Keratinocyte (primary cell): ENCODE results near the gene CD101. TPM values are rescaled to one million over a fixed set of nuclear protein-coding genes. Genes with fewer than 3 reads are reported as not detected.

Experiments used
- DNase-seq: peaks from one replicate; pipeline ENCODE4 v3.0.0-alpha.2; 2011; ENCODE audit warnings: low read depth, missing footprints, low spot score
- FAIRE-seq: peaks from 2 replicates; lab custom pipeline; 2011; peaks lifted over from hg19 to GRCh38; lab: Jason Lieb, UNC
- H2AFZ ChIP-seq: 2 replicates; pipeline ENCODE4 v1.6.0; 2012; ENCODE audit warnings: low read length, control low read depth, inconsistent platforms; ENCODE audit not compliant: control insufficient read depth
- H3K27ac ChIP-seq: 2 replicates; pipeline ENCODE4 v1.5.1; 2011; ENCODE audit warnings: low read length; ENCODE audit not compliant: control insufficient read depth, insufficient read depth
- H3K27me3 ChIP-seq: 3 replicates; pipeline ENCODE4 v1.6.0; 2011; ENCODE audit warnings: low read length; ENCODE audit not compliant: control insufficient read depth, insufficient read depth; ENCODE audit errors: extremely low read depth
- H3K36me3 ChIP-seq, 2 experiments: 2 replicates in 1 of 2; 3 replicates in 1 of 2; pipeline ENCODE4 v1.5.1; 2011; ENCODE audit warnings: low read length in 2 of 2, mild to moderate bottlenecking in 1 of 2; ENCODE audit not compliant: control insufficient read depth in 2 of 2, insufficient read depth in 2 of 2; ENCODE audit errors: extremely low read depth in 1 of 2
- H3K4me1 ChIP-seq: 3 replicates; pipeline ENCODE4 v1.5.1; 2011; ENCODE audit warnings: low read length; ENCODE audit not compliant: control insufficient read depth, insufficient read depth; ENCODE audit errors: extremely low read depth
- H3K4me2 ChIP-seq: 3 replicates; pipeline ENCODE4 v1.6.0; 2011; ENCODE audit warnings: low read depth, low read length; ENCODE audit not compliant: control insufficient read depth, insufficient read depth; ENCODE audit errors: extremely low read depth
- H3K4me3 ChIP-seq, 3 experiments: fragments of 200-600 bp in 1 of 3; sonication (generic) in 1 of 3; 2 replicates in 2 of 3; 3 replicates in 1 of 3; pipeline ENCODE4 v1.5.1; 2011 to 2016; ENCODE audit warnings: low read length in 3 of 3, mild to moderate bottlenecking in 3 of 3, control low read depth in 2 of 3, inconsistent platforms in 1 of 3, low read depth in 1 of 3, mixed read lengths in 1 of 3, mixed run types in 1 of 3, moderate library complexity in 1 of 3; ENCODE audit not compliant: control insufficient read depth in 2 of 3, insufficient read depth in 2 of 3; ENCODE audit errors: extremely low read depth in 1 of 3
- H3K79me2 ChIP-seq: 2 replicates; pipeline ENCODE4 v1.6.0; 2012; ENCODE audit warnings: low read length; ENCODE audit not compliant: control insufficient read depth, insufficient read depth
- H3K9ac ChIP-seq: 3 replicates; pipeline ENCODE4 v1.6.0; 2011; ENCODE audit warnings: low read length; ENCODE audit not compliant: control insufficient read depth, insufficient read depth; ENCODE audit errors: extremely low read depth
- H3K9me1 ChIP-seq: 3 replicates; pipeline ENCODE4 v1.6.0; 2011; ENCODE audit warnings: low read length; ENCODE audit not compliant: control insufficient read depth, insufficient read depth; ENCODE audit errors: extremely low read depth
- H3K9me3 ChIP-seq: 2 replicates; pipeline ENCODE4 v1.5.1; 2012; ENCODE audit warnings: low read depth, low read length; ENCODE audit not compliant: control insufficient read depth
- H4K20me1 ChIP-seq: 3 replicates; pipeline ENCODE4 v1.6.0; 2011; ENCODE audit warnings: low read length; ENCODE audit not compliant: control insufficient read depth, insufficient read depth; ENCODE audit errors: extremely low read depth
- EZH2 ChIP-seq: IDR thresholded peaks from one replicate; pipeline ENCODE4 v1.6.1; 2012; ENCODE audit warnings: inconsistent platforms, mild to moderate bottlenecking, low read length, moderate library complexity
- dilution Hi-C: fragments of 300-500 bp; cut with MboI; formaldehyde crosslinking; loops from one replicate; pipeline ENCODE4 v1.7.0; 2020; ENCODE audit warnings: low sequenced_read_pairs; ENCODE audit not compliant: extremely low pct_ligation_motif_present
- polyA plus RNA-seq, 5 experiments: library from polyadenylated mRNA; depleted of rRNA in 3 of 5; stranded (reverse) in 3 of 5; stranded (forward) in 1 of 5; unstranded in 1 of 5; fragments of >200 nt; gene quantifications; 1 replicate in 1 of 5; 2 replicates in 3 of 5; 3 replicates in 1 of 5; pipeline versions ENCODE4 v1.2.1 to v1.2.3, GENCODE V29; 2011 to 2012; ENCODE audit warnings: missing spikeins in 2 of 5, low read depth in 1 of 5, low replicate concordance in 1 of 5
- TF ChIP-seq, protein P1 (sequence below), 3 experiments: IDR thresholded peaks in 1 of 3; conservative IDR thresholded peaks in 1 of 3; optimal IDR thresholded peaks in 1 of 3; 2 replicates in 2 of 3; 3 replicates in 1 of 3; pipeline versions ENCODE3 to v1.5.1; 2011; ENCODE audit warnings: low read length in 3 of 3, mild to moderate bottlenecking in 3 of 3, moderate library complexity in 2 of 3, control low read depth in 1 of 3, inconsistent platforms in 1 of 3; ENCODE audit not compliant: insufficient read depth in 2 of 3; ENCODE audit errors: extremely low read depth in 1 of 3

Gene CD101
- polyA plus RNA-seq, 1 donor (not counting 4 experiments of a cell fraction or from before 2014, with no cell fraction given), result 1.8 TPM

DNA sequence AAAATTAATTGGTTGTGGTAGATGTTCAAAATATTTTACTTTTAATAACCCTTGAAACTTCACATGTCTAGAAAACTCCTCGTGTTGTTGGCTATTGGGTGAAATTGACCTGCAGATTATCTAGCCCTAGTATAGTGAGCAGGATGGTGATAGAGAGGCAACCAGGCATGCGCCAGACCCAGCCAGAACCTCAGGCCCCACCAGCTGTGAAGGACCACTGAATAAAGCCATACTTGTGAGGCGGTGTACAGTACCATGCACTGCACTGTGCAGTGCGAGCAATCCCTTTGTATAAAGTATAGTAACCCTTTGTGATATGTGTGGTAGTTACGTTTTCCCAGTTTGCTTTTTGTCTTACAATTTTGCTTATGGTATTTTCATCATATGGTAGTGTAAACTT lies 67.0 kb downstream of the CD101 start:
- H4K20me1 ChIP-seq, result no peaks in the 10 kb centered on the region
- H3K9me1 ChIP-seq, result no peaks in the 10 kb centered on the region
- no peak overlapping the region for H3K27ac ChIP-seq
- H3K27me3 ChIP-seq, result no peaks in the 10 kb centered on the region
- H2AFZ ChIP-seq, result no peak overlapping the region
- dilution Hi-C loops, result no loop called here
- no peaks in the 10 kb centered on the region for H3K9me3 ChIP-seq
- H3K9ac ChIP-seq, result no peak overlapping the region
- no peaks in the 10 kb centered on the region for H3K4me1 ChIP-seq
- H3K79me2 ChIP-seq, result peaks cover 5% of the 10 kb centered on the region
- peaks cover 0 to 6% of the 10 kb centered on the region in 2 experiments for H3K36me3 ChIP-seq
- DNase-seq (no peak), FAIRE-seq (no peak)
- H3K4me2 ChIP-seq, result no peak overlapping the region
- no peak overlapping the region for H3K4me3 ChIP-seq
- TF ChIP-seq EZH2, result no peak
- TF ChIP-seq, protein P1, sequence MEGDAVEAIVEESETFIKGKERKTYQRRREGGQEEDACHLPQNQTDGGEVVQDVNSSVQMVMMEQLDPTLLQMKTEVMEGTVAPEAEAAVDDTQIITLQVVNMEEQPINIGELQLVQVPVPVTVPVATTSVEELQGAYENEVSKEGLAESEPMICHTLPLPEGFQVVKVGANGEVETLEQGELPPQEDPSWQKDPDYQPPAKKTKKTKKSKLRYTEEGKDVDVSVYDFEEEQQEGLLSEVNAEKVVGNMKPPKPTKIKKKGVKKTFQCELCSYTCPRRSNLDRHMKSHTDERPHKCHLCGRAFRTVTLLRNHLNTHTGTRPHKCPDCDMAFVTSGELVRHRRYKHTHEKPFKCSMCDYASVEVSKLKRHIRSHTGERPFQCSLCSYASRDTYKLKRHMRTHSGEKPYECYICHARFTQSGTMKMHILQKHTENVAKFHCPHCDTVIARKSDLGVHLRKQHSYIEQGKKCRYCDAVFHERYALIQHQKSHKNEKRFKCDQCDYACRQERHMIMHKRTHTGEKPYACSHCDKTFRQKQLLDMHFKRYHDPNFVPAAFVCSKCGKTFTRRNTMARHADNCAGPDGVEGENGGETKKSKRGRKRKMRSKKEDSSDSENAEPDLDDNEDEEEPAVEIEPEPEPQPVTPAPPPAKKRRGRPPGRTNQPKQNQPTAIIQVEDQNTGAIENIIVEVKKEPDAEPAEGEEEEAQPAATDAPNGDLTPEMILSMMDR (optimal IDR thresholded peaks at IDR 0.05 in 1 of 3, IDR thresholded peaks at IDR 0.05 in 1 of 3, conservative IDR thresholded peaks at IDR 0.05 in 1 of 3; ENCODE audit: extremely low read depth in 1 of 3, insufficient read depth in 2 of 3, low read length in 3 of 3), result no peak

DNA sequence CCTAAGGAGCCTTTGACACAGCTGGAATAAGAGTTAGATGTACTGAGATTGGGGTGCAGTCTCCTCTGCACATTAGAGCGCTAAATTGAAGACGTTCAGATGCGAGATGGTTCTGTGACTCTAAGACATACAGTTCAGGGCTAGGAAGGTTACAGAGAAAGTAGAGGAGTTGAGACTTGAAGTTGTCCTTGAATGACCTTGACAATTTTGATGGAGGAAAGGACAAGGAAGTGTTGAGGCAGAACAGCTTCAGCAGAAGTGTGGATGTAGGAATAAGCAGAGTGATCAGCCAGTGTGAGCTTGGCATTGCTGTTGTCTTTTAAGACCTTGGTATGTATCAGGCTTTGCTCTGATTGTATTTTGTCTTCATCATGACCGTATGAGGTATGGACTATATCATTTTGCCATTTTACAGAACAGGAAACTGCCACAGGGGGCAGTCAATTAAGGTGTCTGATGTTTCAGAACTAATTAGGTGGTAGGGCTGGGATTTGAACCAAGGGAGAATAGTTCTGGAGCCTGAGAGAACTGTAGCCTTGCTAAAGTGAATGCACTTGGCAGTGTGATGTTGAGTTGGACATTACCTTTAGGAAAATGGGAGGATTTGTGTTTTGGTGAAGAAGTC lies 67.8 kb downstream of the CD101 start:
- H3K4me1 ChIP-seq, result no peaks in the 10 kb centered on the region
- H3K9ac ChIP-seq, result no peak overlapping the region
- no peak for FAIRE-seq
- H4K20me1 ChIP-seq, result no peaks in the 10 kb centered on the region
- H3K9me1 ChIP-seq, result no peaks in the 10 kb centered on the region
- peaks cover 0 to 11% of the 10 kb centered on the region in 2 experiments for H3K36me3 ChIP-seq
- H2AFZ ChIP-seq, result no peak overlapping the region
- H3K4me3 ChIP-seq, result no peak overlapping the region
- no peak for DNase-seq
- no peak overlapping the region for H3K27ac ChIP-seq
- dilution Hi-C loops, result no loop called here
- H3K9me3 ChIP-seq, result no peaks in the 10 kb centered on the region
- H3K27me3 ChIP-seq, result no peaks in the 10 kb centered on the region
- H3K79me2 ChIP-seq, result peaks cover 5% of the 10 kb centered on the region
- H3K4me2 ChIP-seq, result no peak overlapping the region
- TF ChIP-seq, protein P1 (optimal IDR thresholded peaks at IDR 0.05 in 1 of 3, IDR thresholded peaks at IDR 0.05 in 1 of 3, conservative IDR thresholded peaks at IDR 0.05 in 1 of 3; ENCODE audit: extremely low read depth in 1 of 3, insufficient read depth in 2 of 3, low read length in 3 of 3), result no peak
